SU-DHL-6 (cell line): ENCODE data around the gene TFG.

Experiments used
- CTCF ChIP-seq: fragments of 200-600 bp; sonication (generic); IDR thresholded peaks from one replicate; pipeline ENCODE4 v1.5.1; 2017; ENCODE audit warnings: antibody characterized with exemption, mild to moderate bottlenecking, low read length, moderate library complexity; ENCODE audit not compliant: insufficient read depth, poor library complexity, severe bottlenecking
- EZH2phosphoT487 ChIP-seq: fragments of 200-600 bp; sonication (generic), shearing (Covaris generic); conservative IDR thresholded peaks from 2 replicates; pipeline ENCODE4 v1.6.1; 2018; ENCODE audit warnings: mild to moderate bottlenecking, antibody characterized with exemption, low read length, moderate library complexity, mixed read lengths

- TF ChIP-seq CTCF, result no peak
- no peak for TF ChIP-seq EZH2phosphoT487
Measured at GRCh38 chr3:100693225-100693624, 16.1 kb upstream of the TFG start.
